HG02759 (cell line): Measurements from ENCODE around the gene PCDHGA6.
"Not testable (repeated sequence)": the region's sequence is repeated elsewhere in the genome, so short reads cannot be mapped to it uniquely, and the experiment has no call there.

ENCODE experiments used
- ATAC-seq: cut with Tn5 transposase; IDR thresholded peaks from one replicate; pipeline ENCODE4 v1.9.1; 2021; ENCODE audit warnings: mild to moderate bottlenecking, moderate library complexity; ENCODE audit not compliant: unreplicated experiment

Gene PCDHGA6

DNA sequence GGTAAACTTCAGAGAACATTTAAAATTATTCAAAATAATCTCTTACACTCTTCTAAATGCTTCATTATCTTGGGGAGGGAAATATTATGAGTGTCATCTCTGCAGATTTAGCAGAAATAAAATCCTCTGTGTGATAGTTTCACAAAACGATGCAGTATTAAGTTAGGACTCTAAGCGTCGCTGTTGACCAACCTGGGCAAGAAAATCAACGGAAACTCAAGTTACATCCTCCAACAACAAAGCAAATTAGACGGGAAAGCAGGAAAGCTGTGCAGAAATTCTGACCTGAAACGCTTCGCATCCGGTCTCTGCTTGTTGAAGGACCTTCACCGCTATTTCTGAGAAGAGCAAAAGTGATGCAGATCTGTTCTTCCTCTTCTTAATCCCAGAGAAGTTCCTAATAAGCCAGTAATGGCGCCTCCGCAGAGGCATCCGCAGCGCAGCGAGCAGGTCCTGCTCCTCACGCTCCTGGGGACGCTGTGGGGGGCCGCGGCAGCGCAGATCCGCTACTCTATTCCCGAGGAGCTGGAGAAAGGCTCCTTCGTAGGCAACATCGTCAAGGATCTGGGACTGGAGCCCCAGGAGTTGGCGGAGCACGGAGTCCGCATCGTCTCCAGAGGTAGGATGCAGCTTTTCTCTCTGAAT, at the start of gene PCDHGA6:
TSS of gene PCDHGA6 (plus strand) at position 219 of the 645 bp plus-strand sequence. CDS start at position 412, 193 bp downstream.
- no peak for ATAC-seq

DNA sequence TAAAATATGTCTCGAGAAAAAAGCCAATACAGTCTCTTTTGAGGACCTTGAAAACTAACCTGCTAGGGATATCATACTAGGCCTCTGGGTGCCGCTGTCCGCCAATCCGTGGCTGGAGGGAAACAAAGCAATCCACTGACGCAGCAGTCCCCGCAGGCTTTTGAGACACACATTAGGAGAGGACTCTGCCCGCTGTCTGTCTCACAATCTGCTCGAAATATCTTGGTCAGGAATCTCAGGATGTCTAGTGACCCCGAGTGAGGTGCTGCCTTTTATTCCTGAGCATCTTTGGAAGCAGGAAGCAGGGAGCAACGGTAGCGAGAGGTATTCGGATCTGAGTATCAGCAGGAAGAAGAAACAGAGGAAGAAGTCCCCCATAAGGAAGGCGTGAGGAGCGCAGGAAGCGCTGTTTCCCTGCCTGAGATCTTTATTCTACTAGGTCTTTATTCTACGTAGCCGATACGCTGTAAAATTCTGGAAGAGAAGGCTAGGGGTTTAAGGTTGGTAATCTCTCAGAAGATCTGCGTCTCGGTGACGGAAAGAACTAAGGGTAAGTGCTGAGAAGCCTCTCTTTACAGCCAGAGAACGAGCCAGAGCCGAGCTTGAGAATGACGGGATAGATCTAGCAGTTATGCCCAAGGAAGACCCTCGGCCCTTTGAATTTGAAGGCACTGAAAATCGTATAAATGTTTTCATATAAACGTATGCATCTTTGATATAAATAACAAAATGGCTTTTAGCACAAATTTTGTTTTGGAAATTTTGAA, 47.4 kb upstream of the PCDHGA6 start:
- peak; percentile 96 for ATAC-seq

DNA sequence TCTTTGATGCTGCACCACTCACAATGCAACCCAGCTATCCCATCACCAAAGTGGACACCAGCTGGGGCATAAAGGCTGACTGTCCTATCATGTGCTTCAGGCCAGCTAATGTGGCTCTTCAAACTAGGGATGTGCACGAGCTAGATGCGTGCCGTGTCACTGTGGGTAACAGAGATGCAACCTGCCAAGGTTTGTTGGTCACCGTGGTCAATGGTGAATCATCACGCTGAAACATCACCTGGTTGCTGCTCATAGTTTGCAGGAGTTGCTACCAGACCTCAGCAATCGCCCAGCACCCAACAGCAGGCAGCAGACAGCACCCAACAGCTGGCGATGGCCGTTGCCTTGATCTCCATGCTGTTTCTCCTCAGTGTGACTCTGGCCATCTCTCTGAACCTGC, 45.5 kb upstream of the PCDHGA6 start:
- ATAC-seq = no peak

DNA sequence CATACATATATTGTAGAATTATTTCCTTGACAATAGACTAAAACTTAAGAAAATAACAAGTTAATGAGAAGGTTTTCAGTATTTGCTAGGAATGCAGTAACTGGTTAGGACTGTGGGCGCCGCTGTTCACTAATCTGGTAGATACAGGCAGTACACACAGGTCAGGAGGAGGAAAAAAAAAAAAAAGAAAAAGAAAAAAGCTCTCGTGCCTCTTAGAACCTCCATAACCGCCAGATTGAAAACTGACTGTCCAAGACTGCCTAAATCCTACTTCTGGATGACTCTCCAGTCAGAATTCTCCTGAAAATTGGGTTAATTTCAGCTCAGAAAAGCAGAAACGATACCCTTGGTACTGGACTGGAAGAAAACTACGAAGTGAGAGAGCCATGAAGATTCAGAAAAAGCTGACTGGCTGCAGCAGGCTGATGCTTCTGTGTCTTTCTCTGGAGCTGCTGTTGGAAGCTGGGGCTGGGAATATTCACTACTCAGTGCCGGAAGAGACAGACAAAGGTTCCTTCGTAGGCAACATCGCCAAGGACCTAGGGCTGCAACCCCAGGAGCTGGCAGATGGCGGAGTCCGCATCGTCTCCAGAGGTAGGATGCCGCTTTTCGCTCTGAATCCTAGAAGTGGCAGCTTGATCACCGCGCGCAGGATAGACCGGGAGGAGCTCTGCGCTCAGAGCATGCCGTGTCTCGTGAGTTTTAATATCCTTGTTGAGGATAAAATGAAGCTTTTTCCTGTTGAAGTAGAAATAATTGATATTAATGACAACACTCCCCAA, 43.2 kb upstream of the PCDHGA6 start, which contains the start of gene PCDHGA1:
TSS of gene PCDHGA1 (plus strand) at position 216 of the 782 bp plus-strand sequence.
- ATAC-seq = no peak

DNA sequence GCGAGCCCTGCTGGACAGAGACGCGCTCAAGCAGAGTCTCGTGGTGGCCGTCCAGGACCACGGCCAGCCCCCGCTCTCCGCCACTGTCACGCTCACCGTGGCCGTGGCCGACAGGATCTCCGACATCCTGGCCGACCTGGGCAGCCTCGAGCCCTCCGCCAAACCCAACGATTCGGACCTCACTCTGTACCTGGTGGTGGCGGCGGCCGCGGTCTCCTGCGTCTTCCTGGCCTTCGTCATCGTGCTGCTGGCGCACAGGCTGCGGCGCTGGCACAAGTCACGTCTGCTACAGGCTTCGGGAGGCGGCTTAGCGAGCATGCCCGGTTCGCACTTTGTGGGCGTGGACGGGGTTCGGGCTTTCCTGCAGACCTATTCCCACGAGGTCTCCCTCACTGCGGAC, 41.1 kb upstream of the PCDHGA6 start:
- ATAC-seq = not testable (repeated sequence)

DNA sequence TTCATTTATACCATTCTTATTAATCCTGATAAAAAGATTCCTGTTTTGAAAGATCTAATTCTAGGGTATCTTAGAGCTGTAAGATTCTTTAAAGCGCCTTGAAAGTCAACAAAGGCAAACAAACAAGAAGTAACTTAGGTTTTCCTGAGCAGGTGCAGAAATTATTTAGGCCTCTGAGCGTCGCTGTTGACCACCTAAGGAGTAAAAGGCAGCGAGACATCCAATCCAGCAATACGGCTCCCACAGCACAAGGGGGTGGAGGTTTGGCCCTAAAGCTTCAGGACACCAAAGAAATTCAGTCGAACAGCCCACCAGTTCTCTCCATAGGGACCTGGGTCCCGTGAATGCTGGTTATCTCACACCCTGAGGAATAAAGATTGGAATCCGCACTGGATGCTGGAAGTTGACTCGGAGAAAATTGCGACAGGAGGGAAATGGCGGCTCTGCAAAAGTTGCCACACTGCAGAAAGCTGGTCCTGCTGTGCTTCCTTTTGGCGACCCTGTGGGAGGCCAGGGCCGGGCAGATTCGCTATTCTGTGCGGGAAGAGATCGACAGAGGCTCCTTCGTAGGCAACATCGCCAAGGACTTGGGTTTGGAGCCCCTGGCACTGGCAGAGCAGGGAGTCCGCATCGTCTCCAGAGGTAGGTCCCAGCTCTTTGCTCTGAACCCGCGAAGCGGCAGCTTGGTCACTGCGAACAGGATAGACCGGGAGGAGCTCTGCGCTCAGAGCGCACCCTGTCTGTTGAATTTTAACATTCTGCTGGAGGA, 35.0 kb upstream of the PCDHGA6 start, which contains the start of gene PCDHGA2:
TSS of gene PCDHGA2 (plus strand) at position 223 of the 769 bp plus-strand sequence.
- peak; percentile 72 for ATAC-seq

DNA sequence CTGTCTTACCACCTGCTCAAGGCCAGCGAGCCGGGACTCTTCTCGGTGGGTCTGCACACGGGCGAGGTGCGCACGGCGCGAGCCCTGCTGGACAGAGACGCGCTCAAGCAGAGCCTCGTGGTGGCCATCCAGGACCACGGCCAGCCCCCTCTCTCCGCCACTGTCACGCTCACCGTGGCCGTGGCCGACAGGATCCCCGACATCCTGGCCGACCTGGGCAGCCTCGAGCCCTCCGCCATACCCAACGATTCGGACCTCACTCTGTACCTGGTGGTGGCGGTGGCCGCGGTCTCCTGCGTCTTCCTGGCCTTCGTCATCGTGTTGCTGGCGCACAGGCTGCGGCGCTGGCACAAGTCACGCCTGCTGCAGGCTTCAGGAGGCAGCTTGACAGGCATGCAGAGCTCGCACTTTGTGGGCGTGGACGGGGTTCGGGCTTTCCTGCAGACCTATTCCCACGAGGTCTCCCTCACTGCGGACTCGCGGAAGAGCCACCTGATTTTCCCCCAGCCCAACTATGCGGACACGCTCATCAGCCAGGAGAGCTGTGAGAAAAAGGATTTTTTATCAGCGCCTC, 32.8 kb upstream of the PCDHGA6 start:
- not testable (repeated sequence) for ATAC-seq

DNA sequence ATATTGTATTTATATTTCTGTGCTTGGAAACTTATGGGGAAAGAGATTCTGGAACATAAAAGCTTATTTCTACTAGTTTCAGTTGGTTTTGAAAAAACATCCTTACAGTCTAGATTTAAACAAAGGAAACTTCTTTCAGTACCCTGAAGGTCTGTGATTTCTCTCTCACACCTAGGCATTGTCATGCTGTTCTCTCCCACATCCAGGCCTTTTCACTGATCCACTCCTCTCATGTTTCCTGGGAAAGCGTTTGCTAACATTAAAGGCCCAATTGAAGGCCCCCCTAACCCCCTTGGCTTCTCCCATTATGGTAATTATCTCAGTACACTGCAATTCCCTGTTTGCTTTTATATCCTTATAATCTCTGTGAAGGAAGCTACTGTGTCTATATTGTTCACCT, 30.9 kb upstream of the PCDHGA6 start:
- ATAC-seq = no peak

DNA sequence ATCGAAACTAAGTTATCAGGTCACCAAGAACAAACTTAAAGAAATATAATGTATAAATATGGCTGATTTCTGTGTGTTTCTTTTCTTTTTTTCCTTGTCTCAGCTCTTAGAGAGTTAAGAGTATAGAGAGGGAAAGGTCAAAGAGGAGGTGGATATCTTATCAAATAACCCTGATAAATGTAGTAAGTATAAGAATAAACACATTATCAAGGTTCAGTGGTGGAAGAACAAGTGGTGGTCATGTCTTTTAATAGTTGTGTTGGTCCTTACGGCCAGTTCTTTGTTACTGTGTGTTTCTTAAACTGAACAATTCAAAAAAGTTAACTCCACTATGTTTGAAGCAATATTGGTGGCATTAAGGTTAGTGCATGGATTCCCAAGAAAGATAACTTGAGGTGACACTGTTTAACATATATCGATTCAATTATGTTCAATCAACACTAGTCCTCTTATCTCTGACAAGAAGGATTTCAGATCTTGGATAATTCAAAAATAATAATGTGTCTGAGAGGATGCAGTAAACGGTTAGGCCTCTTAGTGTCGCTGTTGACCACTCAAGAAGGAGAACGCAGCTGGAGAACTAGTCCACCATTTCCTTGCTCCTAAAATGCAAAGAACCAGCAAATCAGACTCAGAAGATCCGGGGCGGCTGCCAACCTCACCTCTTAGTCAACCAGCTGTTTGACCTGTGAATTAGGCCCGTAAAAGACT, 30.3 kb upstream of the PCDHGA6 start, which contains the start of gene PCDHGA3:
TSS of gene PCDHGA3 (plus strand) at position 588 of the 711 bp plus-strand sequence. CDS start 205 bp downstream, outside the sequence.
- ATAC-seq = no peak

DNA sequence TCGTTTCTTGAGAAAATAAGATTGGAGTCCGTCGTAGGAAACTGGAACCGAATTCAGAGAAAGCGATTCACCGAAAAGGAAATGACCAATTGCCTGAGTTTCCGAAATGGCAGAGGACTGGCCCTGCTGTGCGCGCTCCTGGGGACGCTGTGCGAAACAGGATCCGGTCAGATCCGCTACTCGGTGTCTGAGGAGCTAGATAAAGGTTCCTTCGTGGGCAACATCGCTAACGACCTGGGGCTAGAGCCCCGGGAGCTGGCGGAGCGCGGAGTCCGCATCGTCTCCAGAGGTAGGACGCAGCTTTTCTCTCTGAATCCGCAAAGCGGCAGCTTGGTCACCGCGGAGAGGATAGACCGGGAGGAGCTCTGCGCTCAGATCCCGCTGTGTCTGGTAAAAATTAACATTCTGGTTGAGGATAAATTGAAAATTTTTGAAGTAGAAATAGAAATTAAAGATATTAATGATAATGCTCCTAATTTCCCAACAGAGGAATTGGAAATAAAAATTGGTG, 29.7 kb upstream of the PCDHGA6 start:
- ATAC-seq = no peak

DNA sequence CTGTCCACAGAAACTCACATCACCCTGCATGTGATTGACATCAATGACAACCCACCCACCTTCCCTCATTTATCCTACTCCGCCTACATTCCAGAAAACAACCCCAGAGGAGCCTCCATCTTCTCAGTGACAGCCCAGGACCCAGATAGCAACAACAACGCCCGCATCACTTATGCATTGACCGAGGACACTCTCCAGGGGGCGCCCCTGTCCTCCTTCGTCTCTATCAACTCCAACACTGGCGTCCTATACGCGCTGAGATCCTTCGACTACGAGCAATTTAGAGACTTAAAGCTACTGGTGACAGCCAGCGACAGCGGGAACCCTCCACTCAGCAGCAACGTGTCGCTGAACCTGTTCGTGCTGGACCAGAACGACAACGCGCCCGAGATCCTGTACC, 28.4 kb upstream of the PCDHGA6 start:
- no peak for ATAC-seq

DNA sequence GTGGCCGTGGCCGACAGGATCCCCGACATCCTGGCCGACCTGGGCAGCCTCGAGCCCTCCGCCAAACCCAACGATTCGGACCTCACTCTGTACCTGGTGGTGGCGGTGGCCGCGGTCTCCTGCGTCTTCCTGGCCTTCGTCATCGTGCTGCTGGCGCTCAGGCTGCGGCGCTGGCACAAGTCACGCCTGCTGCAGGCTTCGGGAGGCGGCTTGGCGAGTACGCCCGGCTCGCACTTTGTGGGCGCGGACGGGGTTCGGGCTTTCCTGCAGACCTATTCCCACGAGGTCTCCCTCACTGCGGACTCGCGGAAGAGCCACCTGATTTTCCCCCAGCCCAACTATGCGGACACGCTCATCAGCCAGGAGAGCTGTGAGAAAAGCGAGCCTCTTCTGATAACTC, 27.7 kb upstream of the PCDHGA6 start:
- ATAC-seq = not testable (repeated sequence)

DNA sequence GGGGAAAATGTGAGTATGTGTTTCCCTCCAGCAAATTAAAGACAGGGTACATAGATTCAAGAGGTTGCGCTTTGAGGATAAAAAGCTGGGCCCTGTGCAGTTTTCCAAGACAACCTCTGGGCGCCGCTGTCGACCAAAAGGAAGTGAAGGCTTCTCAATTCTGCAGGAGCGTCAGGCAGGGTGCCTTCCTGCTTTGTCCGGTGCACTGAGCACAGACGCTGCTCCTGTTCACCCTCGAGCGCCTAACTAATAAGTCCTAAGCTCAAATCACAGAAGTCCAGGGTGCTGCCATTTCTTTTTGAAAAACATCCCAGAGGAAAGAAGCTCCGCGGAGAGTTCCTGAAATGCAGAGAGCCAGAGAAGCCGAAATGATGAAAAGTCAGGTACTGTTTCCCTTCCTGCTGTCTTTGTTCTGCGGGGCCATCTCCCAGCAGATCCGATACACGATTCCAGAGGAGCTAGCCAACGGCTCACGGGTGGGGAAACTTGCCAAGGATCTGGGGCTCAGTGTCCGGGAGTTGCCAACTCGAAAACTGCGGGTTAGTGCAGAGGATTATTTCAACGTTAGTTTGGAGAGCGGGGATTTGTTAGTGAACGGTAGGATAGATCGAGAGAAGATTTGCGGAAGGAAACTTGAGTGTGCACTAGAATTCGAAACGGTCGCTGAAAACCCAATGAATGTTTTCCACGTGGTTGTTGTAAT, 23.6 kb upstream of the PCDHGA6 start, which contains the start of gene PCDHGB1:
TSS of gene PCDHGB1 (plus strand) at position 183 of the 703 bp plus-strand sequence. CDS start at position 345, 162 bp downstream.
- ATAC-seq = no peak

DNA sequence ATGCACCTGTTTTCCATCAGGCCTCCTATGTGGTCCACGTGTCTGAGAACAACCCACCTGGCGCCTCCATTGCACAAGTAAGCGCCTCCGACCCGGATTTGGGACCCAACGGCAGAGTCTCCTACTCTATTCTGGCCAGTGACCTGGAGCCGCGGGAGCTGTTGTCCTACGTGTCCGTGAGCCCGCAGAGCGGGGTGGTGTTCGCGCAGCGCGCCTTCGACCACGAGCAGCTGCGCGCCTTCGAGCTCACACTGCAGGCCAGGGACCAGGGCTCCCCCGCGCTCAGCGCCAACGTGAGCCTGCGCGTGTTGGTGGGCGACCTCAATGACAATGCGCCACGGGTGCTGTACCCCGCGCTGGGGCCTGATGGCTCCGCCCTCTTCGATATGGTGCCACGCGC, 22.1 kb upstream of the PCDHGA6 start:
- no peak for ATAC-seq

DNA sequence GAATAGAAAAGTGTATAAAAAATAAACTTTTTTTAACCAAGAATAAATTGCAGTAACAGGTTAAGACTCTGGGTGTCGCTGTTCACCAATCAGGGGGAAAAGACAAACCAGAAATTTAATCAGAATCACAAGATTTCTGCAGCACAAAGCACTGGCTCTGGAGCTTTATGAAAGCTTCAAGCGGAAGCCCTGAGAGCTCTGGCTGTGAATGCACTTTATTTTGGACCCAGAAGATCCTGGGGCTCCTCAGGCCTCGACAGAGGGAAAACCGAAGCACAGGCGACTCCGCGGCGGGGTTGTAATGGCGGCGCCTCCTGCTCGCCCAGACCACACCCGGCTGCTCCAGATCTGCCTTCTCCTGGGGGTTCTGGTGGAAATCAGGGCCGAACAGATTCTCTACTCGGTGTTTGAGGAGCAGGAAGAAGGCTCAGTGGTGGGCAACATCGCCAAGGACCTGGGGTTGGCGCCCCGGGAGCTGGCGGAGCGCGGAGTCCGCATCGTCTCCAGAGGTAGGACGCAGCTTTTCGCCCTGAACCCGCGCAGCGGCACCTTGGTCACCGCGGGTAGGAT, 18.7 kb upstream of the PCDHGA6 start, which contains the start of gene PCDHGA4:
TSS of gene PCDHGA4 (plus strand) at position 122 of the 570 bp plus-strand sequence. CDS start at position 209, 87 bp downstream.
- ATAC-seq = no peak

DNA sequence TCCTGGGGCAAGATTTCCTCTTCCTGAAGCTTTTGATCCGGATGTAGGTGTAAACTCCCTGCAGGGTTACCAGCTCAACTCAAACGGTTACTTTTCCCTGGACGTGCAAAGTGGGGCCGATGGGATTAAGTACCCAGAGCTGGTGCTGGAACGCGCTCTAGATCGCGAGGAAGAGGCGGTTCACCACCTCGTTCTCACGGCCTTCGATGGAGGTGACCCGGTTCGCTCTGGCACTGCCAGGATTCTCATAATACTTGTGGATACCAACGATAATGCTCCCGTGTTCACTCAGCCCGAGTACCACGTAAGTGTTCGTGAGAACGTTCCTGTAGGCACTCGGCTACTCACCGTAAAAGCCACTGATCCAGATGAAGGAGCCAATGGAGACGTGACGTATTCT, 18.1 kb upstream of the PCDHGA6 start:
- ATAC-seq = no peak

DNA sequence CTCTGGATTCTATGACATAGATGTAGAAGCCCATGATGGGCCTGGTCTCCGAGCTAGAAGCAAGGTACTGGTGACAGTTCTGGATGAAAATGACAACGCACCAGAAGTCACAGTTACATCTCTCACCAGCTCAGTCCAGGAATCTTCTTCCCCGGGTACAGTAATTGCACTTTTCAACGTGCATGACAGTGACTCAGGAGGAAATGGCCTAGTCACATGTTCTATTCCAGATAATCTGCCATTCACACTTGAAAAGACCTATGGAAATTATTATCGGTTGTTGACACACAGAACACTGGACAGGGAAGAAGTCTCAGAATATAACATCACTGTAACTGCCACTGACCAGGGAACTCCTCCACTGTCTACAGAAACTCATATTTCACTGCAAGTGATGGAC, 17.6 kb upstream of the PCDHGA6 start:
- no peak for ATAC-seq

DNA sequence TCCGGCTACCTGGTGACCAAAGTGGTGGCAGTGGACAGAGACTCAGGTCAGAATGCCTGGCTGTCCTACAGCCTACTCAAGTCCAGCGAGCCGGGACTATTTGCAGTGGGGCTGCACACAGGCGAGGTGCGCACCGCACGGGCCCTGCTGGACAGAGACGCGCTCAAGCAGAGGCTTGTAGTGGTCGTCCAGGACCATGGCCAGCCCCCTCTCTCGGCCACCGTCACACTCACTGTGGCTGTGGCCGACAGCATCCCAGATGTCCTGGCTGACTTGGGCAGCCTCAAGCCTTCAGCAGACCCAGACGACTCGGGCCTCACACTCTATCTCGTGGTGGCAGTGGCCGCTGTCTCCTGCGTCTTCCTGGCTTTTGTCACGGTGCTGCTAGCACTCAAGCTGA, 16.7 kb upstream of the PCDHGA6 start:
- no peak for ATAC-seq
